Panc1 (cell line): Measurements from ENCODE around the gene KIF2A. TPM values are rescaled to one million over a fixed set of nuclear protein-coding genes. Genes with fewer than 3 reads are reported as not detected.

ENCODE experiments used
- ATAC-seq: fragments of 200-7000 bp; cut with Tn5 transposase; 2 replicates; pipeline ENCODE4 v1.9.1; 2020; ENCODE audit warnings: mild to moderate bottlenecking, moderate library complexity
- BruUV-seq: library from RNA; stranded (reverse); fragments of 400-500 nt; replicated peaks from 2 replicates; lab custom pipeline; 2021; lab: Mats Ljungman, UMichigan
- CTCF ChIA-PET: fragments of 300-600 bp; sonication (Branson Sonifier 250); formaldehyde crosslinking; loops from one replicate; lab custom pipeline; 2022; ENCODE audit warnings: antibody characterized with exemption; lab: Charles Lee
- POLR2A ChIA-PET: fragments of 300-600 bp; sonication (Branson Sonifier 250); formaldehyde crosslinking; loops from one replicate; lab custom pipeline; 2022; ENCODE audit warnings: antibody characterized with exemption; lab: Charles Lee
- DNase-seq: peaks from one replicate; pipeline ENCODE4 v3.0.0-alpha.2; 2010; ENCODE audit warnings: low read depth, low spot score
- H3K27ac ChIP-seq: 2 replicates; pipeline ENCODE4 v1.5.1; 2011; ENCODE audit warnings: mild to moderate bottlenecking, low read length, inconsistent platforms
- H3K27me3 ChIP-seq: fragments of 200-500 bp; sonication (Bioruptor generic); 2 replicates; pipeline ENCODE4 v1.6.0; 2014; ENCODE audit warnings: low read length, inconsistent platforms; ENCODE audit not compliant: control insufficient read depth, insufficient read depth
- H3K36me3 ChIP-seq: fragments of 200-500 bp; sonication (Bioruptor generic); 2 replicates; pipeline ENCODE4 v1.5.1; 2014; ENCODE audit warnings: inconsistent platforms, mild to moderate bottlenecking, low read length, moderate library complexity; ENCODE audit not compliant: control insufficient read depth, insufficient read depth
- H3K4me1 ChIP-seq: 2 replicates; pipeline ENCODE4 v1.5.1; 2011; ENCODE audit warnings: inconsistent platforms, mild to moderate bottlenecking, low read length, moderate library complexity; ENCODE audit not compliant: control insufficient read depth, insufficient read depth
- H3K4me3 ChIP-seq, 2 experiments: 2 replicates each; pipeline ENCODE4 v1.5.1; 2011 to 2012; ENCODE audit warnings: low read depth in 2 of 2, low read length in 2 of 2, mild to moderate bottlenecking in 2 of 2, inconsistent platforms in 1 of 2, moderate library complexity in 1 of 2
- H3K9me3 ChIP-seq: fragments of 200-500 bp; sonication (Bioruptor generic); 2 replicates; pipeline ENCODE4 v1.5.1; 2014; ENCODE audit warnings: low read depth, mild to moderate bottlenecking, inconsistent platforms, low read length, moderate library complexity; ENCODE audit not compliant: control insufficient read depth, insufficient read depth
- CTCF ChIP-seq: fragments of 450-650 bp; IDR thresholded peaks from 2 replicates; pipeline ENCODE4 v1.5.1; 2017; ENCODE audit warnings: mild to moderate bottlenecking
- POLR2AphosphoS5 ChIP-seq: IDR thresholded peaks from 2 replicates; pipeline ENCODE4 v1.6.1; 2012; ENCODE audit warnings: mild to moderate bottlenecking, low read depth, low read length, moderate library complexity
- SIN3A ChIP-seq: IDR thresholded peaks from 2 replicates; pipeline ENCODE4 v1.6.1; 2012; ENCODE audit warnings: low read depth, mild to moderate bottlenecking, low read length, moderate library complexity, borderline replicate concordance; ENCODE audit not compliant: insufficient read depth
- TCF7L2 ChIP-seq: IDR thresholded peaks from 2 replicates; pipeline ENCODE4 v1.6.1; 2011; ENCODE audit warnings: mild to moderate bottlenecking, low read depth, low read length, inconsistent platforms
- in situ Hi-C: cut with HindIII; loops from 2 replicates; pipeline ENCODE4 v1.10.0; 2016; ENCODE audit warnings: low sequenced_read_pairs, low pct_unique_long_range_greater_than_20kb
- intact Hi-C: fragments of 100-400 bp; cut with micrococcal nuclease; formaldehyde crosslinking; loops from one replicate; pipeline ENCODE4 v1.10.0; 2022; ENCODE audit not compliant: unreplicated experiment
- total RNA-seq: library from RNA; stranded (reverse); gene quantifications from one replicate; pipeline ENCODE4 v1.2.1, GENCODE V29; 2021; ENCODE audit not compliant: unreplicated experiment
- TF ChIP-seq, protein P1 (sequence below), 2 experiments: IDR thresholded peaks; 2 replicates each; pipeline ENCODE4 v1.6.1; 2011 to 2012; ENCODE audit warnings: low read depth in 2 of 2, control low read depth in 1 of 2, low read length in 1 of 2, mild to moderate bottlenecking in 1 of 2, moderate library complexity in 1 of 2; ENCODE audit not compliant: insufficient read depth in 1 of 2

The KIF2A gene
- total RNA-seq, 1 experiment from 2014 or later = 58.9 TPM

GRCh38 chr5:62283005-62283404 lies 23.0 kb upstream of the KIF2A start:
- TF ChIP-seq, protein P1, sequence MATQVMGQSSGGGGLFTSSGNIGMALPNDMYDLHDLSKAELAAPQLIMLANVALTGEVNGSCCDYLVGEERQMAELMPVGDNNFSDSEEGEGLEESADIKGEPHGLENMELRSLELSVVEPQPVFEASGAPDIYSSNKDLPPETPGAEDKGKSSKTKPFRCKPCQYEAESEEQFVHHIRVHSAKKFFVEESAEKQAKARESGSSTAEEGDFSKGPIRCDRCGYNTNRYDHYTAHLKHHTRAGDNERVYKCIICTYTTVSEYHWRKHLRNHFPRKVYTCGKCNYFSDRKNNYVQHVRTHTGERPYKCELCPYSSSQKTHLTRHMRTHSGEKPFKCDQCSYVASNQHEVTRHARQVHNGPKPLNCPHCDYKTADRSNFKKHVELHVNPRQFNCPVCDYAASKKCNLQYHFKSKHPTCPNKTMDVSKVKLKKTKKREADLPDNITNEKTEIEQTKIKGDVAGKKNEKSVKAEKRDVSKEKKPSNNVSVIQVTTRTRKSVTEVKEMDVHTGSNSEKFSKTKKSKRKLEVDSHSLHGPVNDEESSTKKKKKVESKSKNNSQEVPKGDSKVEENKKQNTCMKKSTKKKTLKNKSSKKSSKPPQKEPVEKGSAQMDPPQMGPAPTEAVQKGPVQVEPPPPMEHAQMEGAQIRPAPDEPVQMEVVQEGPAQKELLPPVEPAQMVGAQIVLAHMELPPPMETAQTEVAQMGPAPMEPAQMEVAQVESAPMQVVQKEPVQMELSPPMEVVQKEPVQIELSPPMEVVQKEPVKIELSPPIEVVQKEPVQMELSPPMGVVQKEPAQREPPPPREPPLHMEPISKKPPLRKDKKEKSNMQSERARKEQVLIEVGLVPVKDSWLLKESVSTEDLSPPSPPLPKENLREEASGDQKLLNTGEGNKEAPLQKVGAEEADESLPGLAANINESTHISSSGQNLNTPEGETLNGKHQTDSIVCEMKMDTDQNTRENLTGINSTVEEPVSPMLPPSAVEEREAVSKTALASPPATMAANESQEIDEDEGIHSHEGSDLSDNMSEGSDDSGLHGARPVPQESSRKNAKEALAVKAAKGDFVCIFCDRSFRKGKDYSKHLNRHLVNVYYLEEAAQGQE (IDR thresholded peaks at IDR 0.05; ENCODE audit: insufficient read depth in 1 of 2, low read depth in 2 of 2, low read length in 1 of 2) = no peak
- TF ChIP-seq POLR2AphosphoS5 = no peak
- no peak for TF ChIP-seq CTCF
- TF ChIP-seq TCF7L2 = no peak
- no peak for TF ChIP-seq SIN3A
- CTCF ChIA-PET = no interaction called here
- in situ Hi-C loops = no loop called here

GRCh38 chr5:62283861-62284260 lies 22.1 kb upstream of the KIF2A start:
- in situ Hi-C loops = no loop called here
- Histone ChIP-seq H3K36me3 (no peaks in the 10 kb centered on the region), H3K4me3 (no peak overlapping the region), H3K9me3 (no peaks in the 10 kb centered on the region; the same call in 1 of the 2 replicates), H3K4me1 (no peaks in the 10 kb centered on the region), H3K27ac (no peak overlapping the region), H3K27me3 (peaks cover 2% of the 10 kb centered on the region; the same call in 1 of the 2 replicates)
- ChIA-PET POLR2A (no interaction called here), CTCF (no interaction called here)
- DNase-seq = no peak
- BruUV-seq = no TSS peak
- ATAC-seq = no peak
- TF ChIP-seq CTCF = no peak
- TF ChIP-seq TCF7L2 = no peak
- TF ChIP-seq SIN3A = no peak
- no peak for TF ChIP-seq POLR2AphosphoS5
- TF ChIP-seq, protein P1 (IDR thresholded peaks at IDR 0.05; ENCODE audit: insufficient read depth in 1 of 2, low read depth in 2 of 2, low read length in 1 of 2) = no peak
- intact Hi-C loops = no loop called here

More at GRCh38 chr5:62283005-62283404, 23.0 kb upstream of the KIF2A start:
- H3K4me1 ChIP-seq = no peaks in the 10 kb centered on the region
- DNase-seq (no peak), ATAC-seq (no peak)
- POLR2A ChIA-PET = no interaction called here
- BruUV-seq = no TSS peak
- peaks cover 2% of the 10 kb centered on the region; the same call in 1 of the 2 replicates for H3K27me3 ChIP-seq
- H3K9me3 ChIP-seq = no peaks in the 10 kb centered on the region; the same call in 1 of the 2 replicates
- no peak overlapping the region for H3K4me3 ChIP-seq
- intact Hi-C loops = no loop called here
- H3K36me3 ChIP-seq = no peaks in the 10 kb centered on the region
- H3K27ac ChIP-seq = no peak overlapping the region
